Motor neuron (in vitro differentiated cells): ENCODE data around the gene ZNF793. TPM values are rescaled to one million over a fixed set of nuclear protein-coding genes. Genes with fewer than 3 reads are reported as not detected.
A peak's percentile ranks its signal among the peaks of the same experiment; 100 is the strongest.

ENCODE experiments used
- ATAC-seq, 8 experiments: fragments of 200-7000 bp; cut with Tn5 transposase; replicated peaks in 6 of 8; 2 replicates each; pipeline ENCODE4 v1.8.0; 2021; ENCODE audit warnings: mild to moderate bottlenecking in 8 of 8, moderate library complexity in 8 of 8
- H3K27ac ChIP-seq, 2 donors: fragments of 250-450 bp; sonication (Bioruptor Pico); 2 replicates each; pipeline ENCODE4 v1.9.0; 2021; ENCODE audit warnings: antibody characterized with exemption in 2 of 2, mild to moderate bottlenecking in 2 of 2, moderate library complexity in 1 of 2
- H3K4me1 ChIP-seq, 2 donors: fragments of 250-450 bp; sonication (Bioruptor Pico); replicated peaks in 1 of 2; 2 replicates each; pipeline ENCODE4 v1.6.1; 2021; ENCODE audit warnings: antibody characterized with exemption in 2 of 2, mild to moderate bottlenecking in 2 of 2, moderate library complexity in 1 of 2
- H3K4me3 ChIP-seq, 5 donors: fragments of 250-450 bp; sonication (Bioruptor Pico); 2 replicates each; pipeline ENCODE4 v1.9.0; 2021; ENCODE audit warnings: antibody characterized with exemption in 5 of 5, mild to moderate bottlenecking in 5 of 5, moderate library complexity in 4 of 5
- WGBS, 10 experiments: fragments of 450-650 bp; shearing (Covaris generic); methylation state at CpG; one replicate each; pipeline ENCODE4 v1.0.0; 2022; 5-methylcytosine and 5-hydroxymethylcytosine counted together
- in situ Hi-C, 9 experiments: fragments of 400-800 bp; cut with MboI; loops; one replicate each; pipeline ENCODE4 v1.15.0; 2021; ENCODE audit warnings: low sequenced_read_pairs in 9 of 9, low pct_unique_long_range_greater_than_20kb in 2 of 9; ENCODE audit not compliant: unreplicated experiment in 9 of 9
- total RNA-seq, 8 experiments: library from RNA; unstranded; fragments of 300-600 nt; gene quantifications; 2 replicates each; pipeline versions ENCODE4 v1.2.3 to v1.2.4, GENCODE V29; 2022

The ZNF793 gene
- 10 to 100 TPM in 5 of 8 experiments, 1 to 10 TPM in 1, under 1 TPM in 2; 0.87 to 18.0 (median 10.9) TPM for total RNA-seq

GRCh38 chr19:37506387-37507166 is at the start of gene ZNF793:
ZNF793 (plus strand) TSS chr19:37506939; CDS start chr19:37523440, 16,501 bp downstream.
- Histone ChIP-seq H3K4me1 (peaks cover 6 to 7% of the 10 kb centered on the region in 2 donors), H3K4me3 (peak within 1 kb of the TSS; percentile 49 to 85 (median 69)), H3K27ac (peak within 1 kb of the TSS; percentile 96 to 98)
- WGBS, 10 experiments = 0 to 23% (median 3%) methylated on average over 2 to 27 of the region's 40 CpGs; no CpG with 5 or more reads in 1 of the 10 experiments
- in situ Hi-C loops = no loop called here
- ATAC-seq = peak in 7 of 8 experiments; percentile 43 to 90 (median 86)

GRCh38 chr19:37466277-37466797 is 40.4 kb upstream of the ZNF793 start:
- peak overlapping the region; percentile 85 to 97 for H3K27ac ChIP-seq
- peaks cover 8 to 21% of the 10 kb centered on the region in 2 donors for H3K4me1 ChIP-seq
- ATAC-seq = no peak
- WGBS, 10 experiments = 10 to 83% (median 58%) methylated on average over 3 to 20 of the region's 25 CpGs; no CpG with 5 or more reads in 1 of the 10 experiments
- in situ Hi-C loops = no loop called here
- H3K4me3 ChIP-seq = peak overlapping the region; percentile 78 to 100 (median 92)

GRCh38 chr19:37466798-37467607 is 39.7 kb upstream of the ZNF793 start, which contains the start of gene ZNF569:
ZNF569 (minus strand) TSS chr19:37467444; CDS start chr19:37444921, 22,523 bp downstream.
- H3K4me1 ChIP-seq = peaks cover 8 to 21% of the 10 kb centered on the region in 2 donors
- peak within 1 kb of the TSS; percentile 85 to 97 for H3K27ac ChIP-seq
- ATAC-seq = peak; percentile 68 to 76 (median 74)
- 0 to 8% (median 0%) methylated on average over 1 to 7 of the region's 62 CpGs; no CpG with 5 or more reads in 4 of the 10 experiments for WGBS, 10 experiments
- in situ Hi-C loops = no loop called here
- peak within 1 kb of the TSS; percentile 78 to 100 (median 92) for H3K4me3 ChIP-seq

- WGBS, 10 experiments = 28 to 92% (median 56%) methylated on average over 4 to 14 of the region's 18 CpGs
- in situ Hi-C loops = no loop called here
- Histone ChIP-seq H3K27ac (peak overlapping the region; percentile 17 to 97), H3K4me1 (peaks cover 8 to 21% of the 10 kb centered on the region in 2 donors), H3K4me3 (peak overlapping the region; percentile 78 to 100 (median 92))
- ATAC-seq = no peak
Observed at GRCh38 chr19:37467608-37468090, 39.1 kb upstream of the ZNF793 start.

- ATAC-seq = peak; percentile 69 to 85 (median 80)
- Histone ChIP-seq H3K4me3 (peak within 1 kb of the TSS; percentile 64 to 78 (median 73)), H3K27ac (peak within 1 kb of the TSS; percentile 80 to 91), H3K4me1 (peaks cover 8 to 21% of the 10 kb centered on the region in 2 donors)
- WGBS, 10 experiments = 0 to 5% (median 0%) methylated on average over 1 to 8 of the region's 63 CpGs; no CpG with 5 or more reads in 3 of the 10 experiments
- in situ Hi-C loops = no loop called here
Observed at GRCh38 chr19:37468961-37469777, 37.6 kb upstream of the ZNF793 start, which contains the start of gene ZNF570. ZNF570 (plus strand) TSS chr19:37469356; CDS start chr19:37470355, 999 bp downstream.

- in situ Hi-C loops = no loop called here
- H3K27ac ChIP-seq = no peak overlapping the region
- WGBS, 10 experiments = 62 to 91% (median 78%) methylated on average over 3 to 4 of the region's 4 CpGs; no CpG with 5 or more reads in 1 of the 10 experiments
- peaks cover 8 to 21% of the 10 kb centered on the region in 2 donors for H3K4me1 ChIP-seq
- H3K4me3 ChIP-seq = peak overlapping the region; percentile 64 to 78 (median 73)
- ATAC-seq = no peak
Observed at GRCh38 chr19:37470216-37470615, 36.5 kb upstream of the ZNF793 start.

- Histone ChIP-seq H3K4me1 (peaks cover 5 to 15% of the 10 kb centered on the region in 2 donors), H3K27ac (no peak overlapping the region), H3K4me3 (no peak overlapping the region)
- in situ Hi-C loops = no loop called here
- no peak for ATAC-seq
- 73 to 100% (median 100%) methylated on average over 1 to 7 of the region's 9 CpGs; no CpG with 5 or more reads in 1 of the 10 experiments for WGBS, 10 experiments
Observed at GRCh38 chr19:37472165-37472564, 34.6 kb upstream of the ZNF793 start.

- no peaks in the 10 kb centered on the region for H3K4me1 ChIP-seq
- H3K4me3 ChIP-seq = no peak overlapping the region
- WGBS, 10 experiments = 68 to 100% (median 90%) methylated on average over 3 to 8 of the region's 8 CpGs; no CpG with 5 or more reads in 1 of the 10 experiments
- no peak for ATAC-seq
- H3K27ac ChIP-seq = no peak overlapping the region
- in situ Hi-C loops = no loop called here
Observed at GRCh38 chr19:37484406-37485168, 22.2 kb upstream of the ZNF793 start.

GRCh38 chr19:37492213-37492612 is 14.5 kb upstream of the ZNF793 start:
- Histone ChIP-seq H3K27ac (no peak overlapping the region), H3K4me3 (no peak overlapping the region), H3K4me1 (no peaks in the 10 kb centered on the region)
- 8 to 75% (median 42%) methylated on average over 1 to 3 of the region's 3 CpGs for WGBS, 10 experiments
- ATAC-seq = no peak
- in situ Hi-C loops = no loop called here

- WGBS, 10 experiments = 0 to 40% (median 6%) methylated on average over 2 to 9 of the region's 12 CpGs; no CpG with 5 or more reads in 3 of the 10 experiments
- peak in 6 of 8 experiments; percentile 35 to 48 (median 44) for ATAC-seq
- in situ Hi-C loops = no loop called here
Observed at GRCh38 chr19:37505958-37506386, 767 bp upstream of the ZNF793 start.

GRCh38 chr19:37507167-37507464 is 377 bp downstream of the ZNF793 start:
- WGBS, 10 experiments = 0 to 31% (median 2%) methylated on average over 3 to 9 of the region's 9 CpGs; no CpG with 5 or more reads in 2 of the 10 experiments
- in situ Hi-C loops = no loop called here
- ATAC-seq = no peak
- H3K27ac ChIP-seq = peak overlapping the region; percentile 96 to 98
- H3K4me1 ChIP-seq = peaks cover 6 to 7% of the 10 kb centered on the region in 2 donors
- peak overlapping the region; percentile 49 to 85 (median 69) for H3K4me3 ChIP-seq

More at GRCh38 chr19:37505958-37506386, 767 bp upstream of the ZNF793 start:
- peak overlapping the region; percentile 49 to 85 (median 69) for H3K4me3 ChIP-seq
- peaks cover 6 to 7% of the 10 kb centered on the region in 2 donors for H3K4me1 ChIP-seq
- H3K27ac ChIP-seq = peak overlapping the region; percentile 96 to 98
